ENCODE results near the gene GMPPA.

The GMPPA gene

GRCh38 chr2:219542931-219543595, 44.4 kb downstream of the GMPPA start:
- DNase-seq (ENCODE audit: low read depth): peak; percentile 25
- TF ChIP-seq CTCF (conservative IDR thresholded peaks at IDR 0.05; ENCODE audit: low read length): no peak
- H3K4me3 ChIP-seq (ENCODE audit: low read length): peak overlapping the region; percentile 71

- H3K4me3 ChIP-seq (ENCODE audit: low read length): peak within 1 kb of the TSS; percentile 71
- peak; percentile 98 for DNase-seq (ENCODE audit: low read depth)
- TF ChIP-seq CTCF (conservative IDR thresholded peaks at IDR 0.05; ENCODE audit: low read length): no peak
Observed at GRCh38 chr2:219543596-219544358, 45.1 kb downstream of the GMPPA start, which contains the start of the genes CHPF and TMEM198. TSS of gene CHPF (minus strand) at chr2:219543809. CDS start at chr2:219543538, 271 bp downstream. TSS of gene TMEM198 (plus strand) at chr2:219544028. CDS start at chr2:219544728, 700 bp downstream.

GRCh38 chr2:219544567-219544966, 45.9 kb downstream of the GMPPA start:
- TF ChIP-seq CTCF (conservative IDR thresholded peaks at IDR 0.05; ENCODE audit: low read length): no peak
- peak overlapping the region; percentile 71 for H3K4me3 ChIP-seq (ENCODE audit: low read length)

GRCh38 chr2:219545295-219545942, 46.7 kb downstream of the GMPPA start:
- DNase-seq (ENCODE audit: low read depth): no peak
- TF ChIP-seq CTCF (conservative IDR thresholded peaks at IDR 0.05; ENCODE audit: low read length): no peak
- H3K4me3 ChIP-seq (ENCODE audit: low read length): no peak overlapping the region

More at GRCh38 chr2:219544567-219544966, 45.9 kb downstream of the GMPPA start:
- no peak for DNase-seq (ENCODE audit: low read depth)

- H3K4me3 ChIP-seq (ENCODE audit: low read length): no peak overlapping the region
- DNase-seq (ENCODE audit: low read depth): no peak
- TF ChIP-seq CTCF (conservative IDR thresholded peaks at IDR 0.05; ENCODE audit: low read length): no peak
Observed at GRCh38 chr2:219545943-219546352, 47.3 kb downstream of the GMPPA start.

GRCh38 chr2:219547621-219548020, 48.9 kb downstream of the GMPPA start:
- DNase-seq (ENCODE audit: low read depth): no peak
- TF ChIP-seq CTCF (conservative IDR thresholded peaks at IDR 0.05; ENCODE audit: low read length): no peak
- H3K4me3 ChIP-seq (ENCODE audit: low read length): no peak overlapping the region
